Coronary artery (tissue), 2 donors: ENCODE results near the gene ARMC6.

Experiments used
- DNase-seq: peaks from one replicate; pipeline ENCODE4 v3.0.0-alpha.2; 2017; ENCODE audit warnings: low spot score
- H3K27ac ChIP-seq, 2 donors: fragments of 200-600 bp; sonication (generic); one replicate each; pipeline ENCODE4 v1.5.1; 2016 to 2019
- H3K4me3 ChIP-seq: fragments of 200-600 bp; sonication (generic); 2 replicates; pipeline ENCODE4 v1.5.1; 2016; ENCODE audit warnings: mild to moderate bottlenecking, moderate library complexity
- CTCF ChIP-seq: fragments of 200-600 bp; sonication (generic); IDR thresholded peaks from one replicate; pipeline ENCODE4 v1.5.1; 2019; ENCODE audit warnings: antibody characterized with exemption

Gene ARMC6

GRCh38 chr19:19054315-19054938, 21.0 kb downstream of the ARMC6 start:
- DNase-seq = no peak
- no peak overlapping the region for H3K4me3 ChIP-seq
- no peak for TF ChIP-seq CTCF
- H3K27ac ChIP-seq = no peak overlapping the region

- DNase-seq = no peak
- no peak for TF ChIP-seq CTCF
- no peak overlapping the region for H3K27ac ChIP-seq
- no peak overlapping the region for H3K4me3 ChIP-seq
Observed at GRCh38 chr19:19054939-19055440, 21.6 kb downstream of the ARMC6 start.

- Histone ChIP-seq H3K27ac (no peak overlapping the region), H3K4me3 (no peak overlapping the region)
- TF ChIP-seq CTCF = no peak
- no peak for DNase-seq
Observed at GRCh38 chr19:19055701-19056100, 22.3 kb downstream of the ARMC6 start.

- TF ChIP-seq CTCF = no peak
- H3K4me3 ChIP-seq = no peak overlapping the region
- no peak for DNase-seq
- H3K27ac ChIP-seq = no peak overlapping the region
Observed at GRCh38 chr19:19056636-19057275, 23.4 kb downstream of the ARMC6 start.

GRCh38 chr19:19057317-19057716, 23.9 kb downstream of the ARMC6 start:
- no peak overlapping the region for H3K4me3 ChIP-seq
- DNase-seq = no peak
- no peak for TF ChIP-seq CTCF
- no peak overlapping the region for H3K27ac ChIP-seq

- DNase-seq = no peak
- H3K4me3 ChIP-seq = no peak overlapping the region
- H3K27ac ChIP-seq = no peak overlapping the region
- TF ChIP-seq CTCF = no peak
Observed at GRCh38 chr19:19057720-19058119, 24.3 kb downstream of the ARMC6 start.
